ENCODE measurements around the gene PEAR1.
"Not testable (repeated sequence)": the region's sequence is repeated elsewhere in the genome, so short reads cannot be mapped to it uniquely, and the experiment has no call there.

Gene PEAR1

GRCh38 chr1:156925154-156926010, 31.9 kb downstream of the PEAR1 start:
- TF ChIP-seq CTCF (IDR thresholded peaks at IDR 0.05; ENCODE audit: low read depth, low read length, missing control alignments), result no peak

GRCh38 chr1:156926175-156926574, 32.7 kb downstream of the PEAR1 start:
- TF ChIP-seq CTCF (IDR thresholded peaks at IDR 0.05; ENCODE audit: low read depth, low read length, missing control alignments), result no peak
- H3K4me3 ChIP-seq (ENCODE audit: low read depth, low read length), result no peak overlapping the region
- no peak for DNase-seq (ENCODE audit: low read depth)

More at GRCh38 chr1:156925154-156926010, 31.9 kb downstream of the PEAR1 start:
- DNase-seq (ENCODE audit: low read depth), result no peak
- no peak overlapping the region for H3K4me3 ChIP-seq (ENCODE audit: low read depth, low read length)

GRCh38 chr1:156926695-156927094, 33.2 kb downstream of the PEAR1 start:
- DNase-seq (ENCODE audit: low read depth), result not testable (repeated sequence)

DNA sequence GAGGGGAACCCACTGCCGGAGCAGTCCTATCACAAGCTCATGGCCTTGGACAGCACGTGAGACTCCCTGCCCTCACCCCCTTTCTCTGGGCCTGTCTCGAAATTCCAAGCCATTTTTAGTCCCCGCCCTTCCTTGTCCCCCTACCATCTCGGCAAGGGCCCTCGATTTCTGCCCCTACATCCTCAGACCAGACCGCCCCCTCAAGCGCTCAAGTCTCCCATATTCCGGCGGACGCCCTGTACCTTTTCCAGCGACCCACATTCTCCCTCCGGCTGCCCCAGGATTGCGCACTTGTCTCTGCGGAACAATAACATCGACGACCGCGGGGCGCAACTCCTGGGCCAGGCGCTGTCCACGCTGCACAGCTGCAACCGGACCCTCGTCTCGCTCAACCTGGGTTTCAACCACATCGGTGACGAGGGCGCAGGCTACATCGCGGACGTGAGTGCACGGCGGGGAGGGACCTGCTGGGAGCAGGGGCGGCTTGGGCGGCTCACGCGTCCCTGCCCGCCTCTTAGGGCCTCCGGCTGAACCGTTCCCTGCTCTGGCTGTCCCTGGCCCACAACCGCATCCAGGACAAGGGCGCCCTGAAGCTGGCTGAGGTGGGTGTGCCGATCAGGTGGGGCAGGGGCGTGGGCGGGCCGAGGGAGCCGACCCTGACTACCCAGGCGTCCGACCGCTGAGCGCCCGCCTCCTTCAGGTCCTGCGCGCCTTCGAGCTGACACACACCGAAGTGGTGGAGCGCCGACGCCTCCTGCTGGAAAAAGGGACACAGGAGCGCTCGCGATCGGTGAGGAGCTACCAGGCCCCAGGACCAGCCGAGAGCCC, 33.9 kb downstream of the PEAR1 start:
- no peak for DNase-seq (ENCODE audit: low read depth)
- no peak overlapping the region for H3K4me3 ChIP-seq (ENCODE audit: low read depth, low read length)
- peak; percentile 56 for TF ChIP-seq CTCF (IDR thresholded peaks at IDR 0.05; ENCODE audit: low read depth, low read length, missing control alignments)

More at GRCh38 chr1:156926695-156927094, 33.2 kb downstream of the PEAR1 start:
- H3K4me3 ChIP-seq (ENCODE audit: low read depth, low read length), result not testable (repeated sequence)

DNA sequence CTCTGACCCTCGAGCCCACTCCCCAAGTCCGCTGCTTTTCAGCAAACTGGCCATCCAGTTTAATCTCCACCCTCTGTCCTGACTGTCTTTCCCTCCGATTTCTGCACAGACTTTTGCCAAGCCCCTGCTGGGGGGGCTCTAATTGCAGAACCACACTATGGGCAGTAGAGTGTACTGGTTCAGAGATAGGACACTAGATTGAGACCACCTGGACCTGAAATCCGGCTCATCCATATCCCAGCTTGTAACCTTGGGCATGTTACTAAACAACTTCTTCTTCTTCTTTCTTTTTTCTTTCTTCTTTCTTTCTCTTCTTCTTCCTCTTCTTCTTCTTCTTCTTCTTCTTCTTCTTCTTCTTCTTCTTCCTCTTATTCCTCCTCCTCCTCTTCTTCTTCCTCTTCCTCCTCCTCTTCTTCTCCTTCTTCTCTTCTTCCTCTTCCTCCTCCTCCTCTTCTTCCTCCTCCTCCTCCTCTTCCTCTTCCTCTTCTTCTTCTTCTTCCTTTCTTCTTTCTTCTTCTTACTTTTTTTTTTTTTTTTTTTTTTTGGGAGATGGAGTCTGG, 34.6 kb downstream of the PEAR1 start:
- H3K4me3 ChIP-seq (ENCODE audit: low read depth, low read length), result no peak overlapping the region
- no peak for DNase-seq (ENCODE audit: low read depth)
- no peak for TF ChIP-seq CTCF (IDR thresholded peaks at IDR 0.05; ENCODE audit: low read depth, low read length, missing control alignments)

- no peak overlapping the region for H3K4me3 ChIP-seq (ENCODE audit: low read depth, low read length)
- DNase-seq (ENCODE audit: low read depth), result no peak
- no peak for TF ChIP-seq CTCF (IDR thresholded peaks at IDR 0.05; ENCODE audit: low read depth, low read length, missing control alignments)
Observed at GRCh38 chr1:156929596-156930238, 36.2 kb downstream of the PEAR1 start.

- no peak for DNase-seq (ENCODE audit: low read depth)
- H3K4me3 ChIP-seq (ENCODE audit: low read depth, low read length), result no peak overlapping the region
- TF ChIP-seq CTCF (IDR thresholded peaks at IDR 0.05; ENCODE audit: low read depth, low read length, missing control alignments), result no peak
Observed at GRCh38 chr1:156930483-156930882, 37.0 kb downstream of the PEAR1 start.

All from GM12864 (cell line).